ENCODE results near the gene EMC6.

EMC6 gene

GRCh38 chr17:3683054-3683511 is 14.5 kb downstream of the EMC6 start:
- H3K4me3 Mint-ChIP-seq: no peak overlapping the region
- peak overlapping the region; percentile 10 for H3K27ac Mint-ChIP-seq
- H3K27me3 Mint-ChIP-seq: no peaks in the 10 kb centered on the region
- no peaks in the 10 kb centered on the region for H3K9me3 Mint-ChIP-seq
- ATAC-seq (peak; percentile 78), DNase-seq (peak; percentile 61)
- no peaks in the 10 kb centered on the region for H3K36me3 Mint-ChIP-seq (ENCODE audit: low read depth)
- peaks cover 7% of the 10 kb centered on the region for H3K4me1 Mint-ChIP-seq

GRCh38 chr17:3685174-3685573 is 16.6 kb downstream of the EMC6 start:
- Mint-ChIP-seq H3K36me3 (ENCODE audit: low read depth) (peaks cover 3% of the 10 kb centered on the region), H3K27me3 (no peaks in the 10 kb centered on the region), H3K4me3 (no peak overlapping the region), H3K9me3 (no peaks in the 10 kb centered on the region), H3K27ac (no peak overlapping the region), H3K4me1 (peaks cover 12% of the 10 kb centered on the region)
- ATAC-seq (no peak), DNase-seq (no peak)

- no peaks in the 10 kb centered on the region for H3K27me3 Mint-ChIP-seq
- H3K4me1 Mint-ChIP-seq: peaks cover 18% of the 10 kb centered on the region
- ATAC-seq (no peak), DNase-seq (no peak)
- peaks cover 3% of the 10 kb centered on the region for H3K36me3 Mint-ChIP-seq (ENCODE audit: low read depth)
- no peak overlapping the region for H3K27ac Mint-ChIP-seq
- H3K9me3 Mint-ChIP-seq: no peaks in the 10 kb centered on the region
- no peak overlapping the region for H3K4me3 Mint-ChIP-seq
Observed at GRCh38 chr17:3688027-3688553, 19.5 kb downstream of the EMC6 start.

DNA sequence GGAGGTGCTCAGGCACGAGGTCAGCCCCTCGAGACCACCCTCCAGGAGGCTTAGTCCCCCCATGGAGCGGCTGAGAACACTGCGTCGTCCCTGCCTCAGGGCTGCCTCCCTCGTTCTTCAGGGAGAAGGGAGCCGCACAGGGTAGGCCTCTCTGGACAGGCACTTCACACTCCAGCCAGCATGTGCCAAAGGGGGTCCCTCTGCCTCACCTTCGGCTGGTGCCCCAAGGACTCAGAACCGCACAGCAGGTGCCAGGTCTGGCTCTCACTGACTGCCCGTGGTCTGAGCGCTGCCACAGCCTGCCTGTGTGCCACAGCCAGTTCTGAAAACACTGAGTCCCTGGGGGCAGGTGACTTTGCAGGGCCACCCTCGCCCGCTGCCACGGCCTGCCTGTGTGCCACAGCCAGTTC is 20.2 kb downstream of the EMC6 start:
- no peak for ATAC-seq
- no peak for DNase-seq
- no peak overlapping the region for H3K27ac Mint-ChIP-seq
- H3K4me1 Mint-ChIP-seq: peaks cover 21% of the 10 kb centered on the region
- no peaks in the 10 kb centered on the region for H3K9me3 Mint-ChIP-seq
- peaks cover 3% of the 10 kb centered on the region for H3K36me3 Mint-ChIP-seq (ENCODE audit: low read depth)
- no peaks in the 10 kb centered on the region for H3K27me3 Mint-ChIP-seq
- H3K4me3 Mint-ChIP-seq: no peak overlapping the region

DNA sequence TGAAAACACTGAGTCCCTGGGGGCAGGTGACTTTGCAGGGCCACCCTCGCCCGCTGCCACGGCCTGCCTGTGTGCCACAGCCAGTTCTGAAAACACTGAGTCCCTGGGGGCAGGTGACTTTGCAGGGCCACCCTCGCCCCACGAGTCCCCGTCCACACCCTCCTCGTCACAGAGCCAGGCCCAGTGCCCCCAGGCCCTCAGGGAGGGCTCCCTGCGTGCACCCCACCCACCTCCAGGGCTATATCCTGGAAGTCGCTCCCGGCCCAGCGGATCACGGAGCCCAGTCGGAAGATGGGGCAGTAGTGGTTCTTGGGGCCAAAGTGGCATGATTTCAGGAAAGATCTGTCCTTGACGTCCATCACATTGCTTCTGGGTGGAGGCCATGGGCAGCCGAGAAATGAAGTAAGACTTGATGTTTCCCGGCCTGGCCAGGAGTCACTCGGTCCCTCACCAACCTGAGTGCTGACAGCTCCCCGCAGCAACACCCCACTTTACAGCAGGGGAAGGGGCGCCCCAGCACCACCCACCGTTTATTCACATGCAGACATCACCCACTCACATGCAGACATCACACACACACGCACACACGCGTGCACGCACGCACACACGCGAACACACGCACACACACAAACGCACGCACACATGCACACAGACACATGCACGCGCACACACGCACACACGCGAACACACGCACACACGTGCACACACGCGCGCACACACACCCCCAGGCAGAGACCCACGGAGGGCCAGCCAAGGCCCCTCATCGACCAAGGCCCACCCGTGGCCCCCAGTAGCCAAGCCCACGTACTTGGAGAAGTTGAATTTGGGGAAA is 20.9 kb downstream of the EMC6 start:
- H3K4me1 Mint-ChIP-seq: peaks cover 27% of the 10 kb centered on the region
- DNase-seq (no peak), ATAC-seq (no peak)
- H3K27me3 Mint-ChIP-seq: no peaks in the 10 kb centered on the region
- H3K27ac Mint-ChIP-seq: no peak overlapping the region
- H3K36me3 Mint-ChIP-seq (ENCODE audit: low read depth): peaks cover 5% of the 10 kb centered on the region
- H3K4me3 Mint-ChIP-seq: no peak overlapping the region
- no peaks in the 10 kb centered on the region for H3K9me3 Mint-ChIP-seq

DNA sequence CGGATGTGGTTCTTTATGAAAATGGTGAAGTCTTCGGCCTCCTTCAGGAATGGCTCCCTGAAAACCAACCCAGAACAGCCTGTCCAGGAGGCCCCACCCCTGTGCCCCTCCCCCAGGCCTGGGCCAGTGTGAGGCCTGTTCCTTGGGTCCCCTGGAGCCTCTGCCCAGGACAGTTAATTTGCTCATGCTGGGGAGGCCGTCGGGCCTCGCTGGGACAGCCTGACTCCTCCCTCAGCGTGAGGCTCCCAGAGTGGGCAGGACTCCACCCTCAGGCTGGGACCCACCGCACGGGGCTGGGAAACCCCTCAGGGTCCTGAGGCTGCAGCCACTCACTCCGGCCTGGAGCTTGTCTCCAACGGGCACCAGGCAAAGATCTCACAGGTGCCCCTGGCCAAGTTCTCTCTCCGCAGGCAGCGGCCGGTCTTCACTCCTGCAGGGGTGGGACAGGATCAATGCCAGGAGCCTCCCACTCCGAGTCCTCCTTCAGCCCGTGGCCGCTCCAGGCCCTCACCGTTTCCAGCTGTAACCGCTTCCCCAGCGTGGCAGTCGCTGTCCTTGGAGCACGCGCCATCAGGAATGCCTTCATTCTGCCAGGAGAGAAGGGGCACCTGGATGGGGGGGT is 21.6 kb downstream of the EMC6 start:
- H3K27me3 Mint-ChIP-seq: no peaks in the 10 kb centered on the region

DNA sequence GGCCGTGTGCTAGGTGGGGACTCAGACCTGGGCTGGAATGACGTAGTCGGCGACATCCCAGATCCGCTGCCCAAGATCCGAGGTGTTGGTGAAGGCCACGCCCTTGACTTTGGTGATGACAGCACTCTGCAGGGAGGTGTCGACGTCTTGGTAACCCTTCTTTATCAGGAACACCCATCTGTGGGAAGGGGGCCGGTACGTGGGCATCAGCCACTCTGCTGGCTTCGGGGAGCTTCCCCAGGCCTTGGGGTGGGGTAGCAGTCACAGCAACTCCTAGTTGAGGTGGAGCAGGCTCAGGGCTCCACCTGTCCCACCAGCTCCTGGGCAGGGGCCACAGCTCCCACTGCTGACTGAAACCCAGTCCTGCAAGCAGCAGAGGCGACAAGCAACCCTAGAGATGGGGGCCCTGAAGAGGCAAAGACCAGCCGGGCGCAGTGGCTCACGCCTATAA is 23.0 kb downstream of the EMC6 start:
- no peak for DNase-seq
- Mint-ChIP-seq H3K9me3 (no peaks in the 10 kb centered on the region), H3K4me1 (peaks cover 31% of the 10 kb centered on the region), H3K27me3 (no peaks in the 10 kb centered on the region), H3K27ac (no peak overlapping the region), H3K36me3 (ENCODE audit: low read depth) (peaks cover 5% of the 10 kb centered on the region), H3K4me3 (no peak overlapping the region)
- ATAC-seq: no peak

More for the DNA sequence above, 21.6 kb downstream of the EMC6 start:
- no peaks in the 10 kb centered on the region for H3K9me3 Mint-ChIP-seq
- no peak overlapping the region for H3K4me3 Mint-ChIP-seq
- DNase-seq: no peak
- ATAC-seq: no peak
- H3K36me3 Mint-ChIP-seq (ENCODE audit: low read depth): peaks cover 5% of the 10 kb centered on the region
- no peak overlapping the region for H3K27ac Mint-ChIP-seq
- peaks cover 29% of the 10 kb centered on the region for H3K4me1 Mint-ChIP-seq

DNA sequence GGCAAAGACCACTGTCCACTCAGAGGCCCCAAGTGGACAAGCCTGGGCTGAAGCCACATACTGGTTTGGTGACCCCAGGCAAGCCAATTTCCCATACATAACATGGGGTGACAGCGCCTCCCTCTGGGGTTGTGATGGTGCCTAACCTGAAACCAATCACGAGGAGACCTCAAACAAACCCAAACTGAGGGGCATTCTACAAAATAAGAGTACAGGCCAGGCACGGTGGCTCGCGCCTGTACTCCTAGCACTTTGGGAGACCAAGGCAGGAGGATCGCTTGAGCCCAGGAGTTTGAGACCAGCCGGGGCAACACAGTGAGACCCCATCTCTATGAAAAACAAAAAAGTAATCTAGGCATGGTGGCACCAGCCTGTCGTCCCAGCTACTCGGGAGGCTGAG is 23.7 kb downstream of the EMC6 start:
- no peak for DNase-seq
- H3K4me3 Mint-ChIP-seq: no peak overlapping the region
- peaks cover 31% of the 10 kb centered on the region for H3K4me1 Mint-ChIP-seq
- no peak overlapping the region for H3K27ac Mint-ChIP-seq
- no peaks in the 10 kb centered on the region for H3K9me3 Mint-ChIP-seq
- no peak for ATAC-seq
- peaks cover 5% of the 10 kb centered on the region for H3K36me3 Mint-ChIP-seq (ENCODE audit: low read depth)
- H3K27me3 Mint-ChIP-seq: no peaks in the 10 kb centered on the region

DNA sequence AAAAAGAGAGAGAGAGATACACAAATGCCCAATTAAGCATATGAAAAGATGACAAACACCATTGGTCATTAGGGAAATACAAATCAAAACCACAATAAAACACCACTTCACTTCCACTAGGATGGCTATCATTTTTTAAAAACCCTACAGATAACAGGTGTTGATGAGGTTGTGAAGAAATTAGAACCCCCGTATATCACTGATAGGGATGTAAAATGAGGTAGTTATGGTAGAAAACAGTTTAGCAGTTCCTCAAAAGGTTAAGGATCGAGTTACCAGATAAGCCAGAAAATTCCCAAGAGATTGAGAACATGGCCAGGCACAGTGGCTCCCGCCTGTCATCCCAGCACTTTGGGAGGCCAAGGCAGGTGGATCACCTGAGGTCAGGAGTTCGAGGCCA is 24.5 kb downstream of the EMC6 start:
- H3K27me3 Mint-ChIP-seq: peaks cover 2% of the 10 kb centered on the region
- peak overlapping the region; percentile 32 for H3K4me3 Mint-ChIP-seq
- H3K36me3 Mint-ChIP-seq (ENCODE audit: low read depth): peaks cover 5% of the 10 kb centered on the region
- DNase-seq (no peak), ATAC-seq (no peak)
- peaks cover 31% of the 10 kb centered on the region for H3K4me1 Mint-ChIP-seq
- H3K27ac Mint-ChIP-seq: no peak overlapping the region
- no peaks in the 10 kb centered on the region for H3K9me3 Mint-ChIP-seq

DNA sequence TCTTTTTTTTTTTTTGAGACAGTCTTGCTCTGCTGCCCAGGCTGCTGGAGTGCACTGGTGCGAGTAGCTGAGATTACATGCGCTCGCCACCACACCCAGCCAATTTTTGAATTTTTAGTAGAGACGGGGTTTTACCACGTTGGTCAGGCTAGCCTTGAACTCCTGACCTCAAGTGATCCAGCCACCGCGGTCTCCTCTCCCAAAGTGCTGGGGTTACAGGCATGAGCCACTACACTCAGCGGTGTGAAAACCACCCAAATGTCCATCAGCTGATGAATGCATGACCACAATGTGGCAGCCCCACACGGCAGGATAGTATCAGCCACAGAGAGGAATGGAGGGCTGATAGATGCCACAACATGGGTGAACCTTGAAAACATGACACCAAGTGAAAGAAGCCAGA is 25.2 kb downstream of the EMC6 start:
- H3K36me3 Mint-ChIP-seq (ENCODE audit: low read depth): peaks cover 5% of the 10 kb centered on the region
- ATAC-seq: peak; percentile 69
- H3K4me3 Mint-ChIP-seq: peak overlapping the region; percentile 81
- no peaks in the 10 kb centered on the region for H3K9me3 Mint-ChIP-seq
- peak; percentile 62 for DNase-seq
- H3K27ac Mint-ChIP-seq: peak overlapping the region; percentile 88
- peaks cover 28% of the 10 kb centered on the region for H3K4me1 Mint-ChIP-seq
- peaks cover 2% of the 10 kb centered on the region for H3K27me3 Mint-ChIP-seq

DNA sequence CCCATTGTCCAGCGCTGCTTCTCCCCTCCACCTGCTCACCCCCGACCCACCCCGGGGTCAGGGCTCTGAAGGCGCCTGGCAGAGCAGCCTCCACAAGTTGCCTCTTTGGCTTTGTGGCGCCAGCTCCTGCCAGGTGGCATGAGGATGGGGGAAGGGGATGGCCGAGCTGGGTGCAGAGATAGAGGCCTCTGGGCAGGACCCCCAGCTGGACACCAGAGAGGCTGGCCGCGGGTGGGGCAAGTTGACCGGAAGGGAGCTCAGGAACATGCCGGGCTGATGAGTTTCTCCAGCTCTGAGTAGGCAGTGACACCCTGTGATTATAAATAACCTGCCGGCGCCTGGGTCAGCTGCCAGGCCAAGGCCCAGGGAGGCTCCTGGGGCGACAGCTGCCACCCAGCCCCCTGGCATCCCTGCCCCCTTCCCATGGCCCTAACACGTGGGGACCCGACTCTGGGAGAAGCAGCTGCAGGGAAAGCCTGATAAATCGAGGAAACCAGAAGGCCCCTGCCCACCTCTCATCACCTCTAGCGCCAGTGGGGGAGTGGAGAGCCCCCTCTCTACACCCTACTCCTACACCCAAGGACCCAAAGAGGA is 26.6 kb downstream of the EMC6 start:
- no peak for DNase-seq
- ATAC-seq: no peak
- Mint-ChIP-seq H3K27me3 (peaks cover 2% of the 10 kb centered on the region), H3K9me3 (no peaks in the 10 kb centered on the region), H3K36me3 (ENCODE audit: low read depth) (peaks cover 2% of the 10 kb centered on the region), H3K27ac (no peak overlapping the region), H3K4me1 (peaks cover 25% of the 10 kb centered on the region), H3K4me3 (peak overlapping the region; percentile 81)

GRCh38 chr17:3695723-3696411 is 27.3 kb downstream of the EMC6 start, which contains the start of gene P2RX5:
TSS of gene P2RX5 (minus strand) at chr17:3696155. CDS start at chr17:3696005, 150 bp downstream.
- H3K4me3 Mint-ChIP-seq: peak within 1 kb of the TSS; percentile 81
- H3K27ac Mint-ChIP-seq: peak within 1 kb of the TSS; percentile 80
- H3K27me3 Mint-ChIP-seq: peaks cover 2% of the 10 kb centered on the region
- H3K9me3 Mint-ChIP-seq: no peaks in the 10 kb centered on the region
- DNase-seq (peak; percentile 55), ATAC-seq (peak; percentile 42)
- peaks cover 26% of the 10 kb centered on the region for H3K4me1 Mint-ChIP-seq
- H3K36me3 Mint-ChIP-seq (ENCODE audit: low read depth): peaks cover 2% of the 10 kb centered on the region

- H3K27ac Mint-ChIP-seq: no peak overlapping the region
- peaks cover 2% of the 10 kb centered on the region for H3K27me3 Mint-ChIP-seq
- H3K4me3 Mint-ChIP-seq: no peak overlapping the region
- peaks cover 2% of the 10 kb centered on the region for H3K36me3 Mint-ChIP-seq (ENCODE audit: low read depth)
- DNase-seq (no peak), ATAC-seq (no peak)
- H3K4me1 Mint-ChIP-seq: peaks cover 28% of the 10 kb centered on the region
- no peaks in the 10 kb centered on the region for H3K9me3 Mint-ChIP-seq
Observed at GRCh38 chr17:3697103-3697476, 28.5 kb downstream of the EMC6 start.

DNA sequence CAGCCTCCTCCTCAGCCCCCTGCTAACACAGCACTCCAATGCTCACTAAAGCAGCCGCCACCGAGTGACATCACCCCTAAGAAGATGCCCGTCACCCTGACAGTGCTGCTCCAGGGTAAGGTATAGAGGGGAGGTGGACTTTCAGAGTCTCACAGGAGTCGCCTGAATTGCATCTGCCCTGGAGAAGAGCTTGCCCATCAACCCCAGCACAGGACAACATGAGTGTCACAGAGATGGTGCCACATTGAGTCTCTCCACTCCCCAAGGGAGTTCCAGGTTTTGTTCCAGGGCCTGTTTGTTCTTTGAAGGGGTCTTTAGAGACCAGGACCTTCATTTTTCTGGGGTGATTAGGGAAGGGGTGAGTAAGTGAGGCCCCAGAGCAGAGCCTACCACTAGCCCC is 29.5 kb downstream of the EMC6 start:
- H3K9me3 Mint-ChIP-seq: no peaks in the 10 kb centered on the region
- no peak for DNase-seq
- H3K4me1 Mint-ChIP-seq: peaks cover 21% of the 10 kb centered on the region
- ATAC-seq: no peak
- no peak overlapping the region for H3K27ac Mint-ChIP-seq
- no peak overlapping the region for H3K4me3 Mint-ChIP-seq
- peaks cover 7% of the 10 kb centered on the region for H3K36me3 Mint-ChIP-seq (ENCODE audit: low read depth)
- H3K27me3 Mint-ChIP-seq: peaks cover 2% of the 10 kb centered on the region

Measured in activated naive CD8-positive, alpha-beta T cell treated with anti-CD3 and anti-CD28 coated beads, Interleukin-2, amount 50 U/mL, for 24 hours (primary cell).